Placental pericyte (primary cell): ENCODE measurements around the gene MYL3. TPM values are rescaled to one million over a fixed set of nuclear protein-coding genes. Genes with fewer than 3 reads are reported as not detected.

Experiments
- total RNA-seq: library from RNA; depleted of rRNA; stranded (reverse); fragments of >200 nt; gene quantifications from 2 replicates; pipeline ENCODE4 v1.2.3, GENCODE V29; 2012

Gene MYL3
- 0.22 TPM in 1 of 2 replicates, not detected in the other for total RNA-seq

DNA sequence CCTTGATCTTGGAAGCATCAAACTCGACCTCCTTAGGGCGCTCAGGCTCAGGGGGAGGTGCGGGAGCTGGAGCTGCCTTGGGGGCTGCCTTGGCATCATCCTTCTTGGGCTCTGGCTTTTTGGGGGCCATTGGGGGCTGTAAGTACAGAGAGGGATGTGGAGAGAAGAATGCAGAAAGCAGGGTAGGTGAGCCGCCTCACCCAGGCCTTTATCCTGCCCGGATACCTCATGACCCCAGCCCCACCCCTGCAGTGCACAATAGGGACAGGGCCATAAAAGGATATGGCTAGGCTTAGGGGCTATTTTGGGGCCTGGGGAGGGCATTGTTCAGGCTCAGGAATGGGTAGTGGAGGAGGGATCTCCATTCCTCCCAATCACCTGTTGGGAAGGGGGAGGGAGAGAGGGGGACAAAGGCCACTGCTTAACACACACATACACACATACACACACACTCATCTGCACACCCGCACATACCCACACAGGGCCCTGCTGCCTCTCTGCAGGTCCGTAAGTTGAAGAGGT is at the start of gene MYL3:
TSS of gene MYL3 (minus strand) at position 184 of the 522 bp plus-strand sequence. CDS start at position 130, 54 bp downstream.

DNA sequence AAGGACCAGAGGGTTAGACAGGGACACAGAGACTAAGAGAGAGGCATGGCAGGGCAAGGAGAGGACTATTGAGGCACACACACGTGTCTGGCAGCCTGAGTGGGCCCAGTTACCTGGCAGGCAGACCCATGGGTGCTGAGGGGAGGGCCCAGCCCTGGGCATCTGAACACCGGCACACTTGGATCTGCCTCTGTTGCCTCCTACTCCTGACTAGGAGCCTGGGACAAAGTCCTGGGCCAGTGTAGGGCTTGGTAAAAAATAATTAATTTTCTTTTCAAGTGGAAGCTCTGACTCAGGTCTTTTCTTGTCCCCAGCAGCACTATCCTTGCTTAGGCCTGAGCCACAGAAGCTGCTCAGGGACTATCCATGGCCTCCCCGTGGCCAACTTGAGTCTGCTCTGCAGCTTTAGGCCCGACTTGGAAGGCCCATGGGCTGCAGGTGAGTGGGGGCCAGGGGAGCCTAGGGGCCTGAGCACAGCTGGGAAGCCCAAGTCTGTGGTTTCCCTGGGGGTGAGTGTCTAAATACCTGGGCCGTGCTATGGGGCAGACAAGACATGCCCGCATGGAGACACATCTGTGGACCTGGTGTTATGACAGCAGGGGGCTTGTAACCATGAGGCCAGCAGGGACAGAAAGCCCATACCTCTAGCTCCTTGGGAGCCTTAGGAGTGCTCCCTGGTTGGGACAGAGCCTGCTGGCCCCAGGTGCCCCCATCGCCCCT is 14.3 kb upstream of the MYL3 start, which contains the start of gene PTH1R:
TSS of gene PTH1R (plus strand) at position 316 of the 720 bp plus-strand sequence. CDS start 5,839 bp downstream, outside the sequence.

Other genes with a start within 250 kb of the MYL3 start
- gene ALS2CL, start 169.8 kb downstream of the MYL3 start, total RNA-seq: 0.88 and 1.3 TPM in 2 replicates
- gene TMIE, start 162.1 kb downstream of the MYL3 start, total RNA-seq: 0.22 TPM in 1 of 2 replicates, not detected in the other
- gene PRSS50, start 145.6 kb downstream of the MYL3 start, total RNA-seq: not detected in 2 replicates
- gene PTH1R, start 14.3 kb upstream of the MYL3 start, total RNA-seq: not detected in 2 replicates
- 24.9 and 32.2 TPM in 2 replicates for gene CCDC12, start 113.3 kb upstream of the MYL3 start, total RNA-seq
- 3.3 and 10.5 TPM in 2 replicates for gene NBEAL2, start 116.2 kb upstream of the MYL3 start, total RNA-seq